HCT116 (cell line): Measurements from ENCODE around the gene AARS2. TPM values are rescaled to one million over a fixed set of nuclear protein-coding genes. Genes with fewer than 3 reads are reported as not detected.
A peak's percentile ranks its signal among the peaks of the same experiment; 100 is the strongest.

Experiments
- ATAC-seq: fragments of 200-7000 bp; cut with Tn5 transposase; 2 replicates; pipeline ENCODE4 v1.9.1; 2020; ENCODE audit warnings: mild to moderate bottlenecking, moderate library complexity
- BruUV-seq: library from RNA; stranded (reverse); fragments of 400-500 nt; replicated peaks from 2 replicates; lab custom pipeline; 2021; lab: Mats Ljungman, UMichigan
- CTCF ChIA-PET: fragments of 300-600 bp; sonication (Branson Sonifier 250); formaldehyde crosslinking; loops from one replicate; lab custom pipeline; 2021; ENCODE audit warnings: antibody characterized with exemption; lab: Charles Lee
- POLR2A ChIA-PET: fragments of 300-600, 350-600 bp; sonication (Branson Sonifier 250); formaldehyde crosslinking; loops from one replicate; lab custom pipeline; 2021; ENCODE audit warnings: antibody characterized with exemption; lab: Charles Lee
- RAD21 ChIA-PET, 2 experiments: fragments of 300-600 bp; sonication (Branson Sonifier 250); formaldehyde crosslinking; loops; one replicate each; lab custom pipeline; 2023; ENCODE audit warnings: low total read pairs in 2 of 2; ENCODE audit not compliant: uncharacterized antibody in 2 of 2, unreplicated experiment in 2 of 2, low non-redundant PET in 1 of 2; lab: Charles Lee
- DNase-seq: peaks from one replicate; pipeline ENCODE4 v3.0.0-alpha.2; 2010; ENCODE audit warnings: low read depth, low spot score
- H2AFZ ChIP-seq: fragments of 200-600 bp; shearing (Covaris generic), sonication (generic); 2 replicates; pipeline ENCODE4 v1.6.1; 2017; ENCODE audit warnings: low read depth, mixed run types, mixed read lengths, antibody characterized with exemption, low read length; ENCODE audit not compliant: poor library complexity, severe bottlenecking
- H3K27ac ChIP-seq: 2 replicates; pipeline ENCODE4 v1.5.1; 2012; ENCODE audit warnings: low read depth, low read length
- H3K27me3 ChIP-seq: fragments of 200-600 bp; sonication (generic); 2 replicates; pipeline ENCODE4 v1.6.1; 2016; ENCODE audit warnings: mixed run types, low read length, mixed read lengths; ENCODE audit not compliant: insufficient read depth
- H3K36me3 ChIP-seq, 2 experiments: fragments of 200-500 bp in 1 of 2; fragments of 200-600 bp in 1 of 2; sonication (Bioruptor generic) in 1 of 2; sonication (generic) in 1 of 2; 2 replicates each; pipeline versions ENCODE4 v1.5.1 to v1.6.1; 2014 to 2016; ENCODE audit warnings: low read length in 2 of 2, inconsistent platforms in 1 of 2, mixed read lengths in 1 of 2, mixed run types in 1 of 2; ENCODE audit not compliant: insufficient read depth in 2 of 2, control insufficient read depth in 1 of 2
- H3K4me1 ChIP-seq, 2 experiments: fragments of 200-600 bp in 1 of 2; sonication (generic) in 1 of 2; 2 replicates each; pipeline versions ENCODE4 v1.5.1 to v1.6.1; 2012 to 2017; ENCODE audit warnings: low read length in 2 of 2, inconsistent platforms in 1 of 2, mild to moderate bottlenecking in 1 of 2, mixed read lengths in 1 of 2, mixed run types in 1 of 2, moderate library complexity in 1 of 2; ENCODE audit not compliant: insufficient read depth in 2 of 2, control insufficient read depth in 1 of 2
- H3K4me2 ChIP-seq: fragments of 200-600 bp; sonication (generic); 2 replicates; pipeline ENCODE4 v1.6.1; 2017; ENCODE audit warnings: mixed run types, low read length, mixed read lengths
- H3K4me3 ChIP-seq, 2 experiments: fragments of 200-600 bp in 1 of 2; sonication (generic) in 1 of 2; replicated peaks in 1 of 2; 2 replicates each; pipeline ENCODE4 v1.5.1; 2011 to 2016; ENCODE audit warnings: low read length in 2 of 2, control low read depth in 1 of 2, low read depth in 1 of 2, mild to moderate bottlenecking in 1 of 2, mixed read lengths in 1 of 2, mixed run types in 1 of 2
- H3K79me2 ChIP-seq: fragments of 200-600 bp; sonication (generic); 2 replicates; pipeline ENCODE4 v1.6.1; 2017; ENCODE audit warnings: mild to moderate bottlenecking, mixed run types, low read length, moderate library complexity, mixed read lengths; ENCODE audit not compliant: insufficient read depth
- H3K9ac ChIP-seq: fragments of 200-600 bp; sonication (generic); 2 replicates; pipeline ENCODE4 v1.6.1; 2016; ENCODE audit warnings: low read length, mixed read lengths
- H3K9me2 ChIP-seq: fragments of 200-600 bp; sonication (generic), shearing (Covaris generic); 2 replicates; pipeline ENCODE4 v1.6.1; 2017; ENCODE audit warnings: mixed run types, mild to moderate bottlenecking, moderate library complexity; ENCODE audit not compliant: insufficient read depth
- H3K9me3 ChIP-seq, 2 experiments: fragments of 200-500 bp in 1 of 2; fragments of 200-600 bp in 1 of 2; sonication (Bioruptor generic) in 1 of 2; sonication (generic) in 1 of 2; 2 replicates each; pipeline ENCODE4 v1.6.1; 2014 to 2017; ENCODE audit warnings: low read length in 2 of 2, mixed read lengths in 2 of 2, inconsistent platforms in 1 of 2, low read depth in 1 of 2, mild to moderate bottlenecking in 1 of 2, mixed run types in 1 of 2, moderate library complexity in 1 of 2; ENCODE audit not compliant: control insufficient read depth in 1 of 2, insufficient read depth in 1 of 2
- H4K20me1 ChIP-seq: fragments of 200-600 bp; sonication (generic), shearing (Covaris generic); 2 replicates; pipeline ENCODE4 v1.6.1; 2017; ENCODE audit warnings: mixed run types, mild to moderate bottlenecking, moderate library complexity; ENCODE audit not compliant: insufficient read depth
- CBX3 ChIP-seq: IDR thresholded peaks from 2 replicates; pipeline ENCODE4 v1.6.1; 2012; ENCODE audit warnings: low read depth
- CEBPB ChIP-seq: IDR thresholded peaks from 2 replicates; pipeline ENCODE4 v1.6.1; 2012; ENCODE audit warnings: low read depth
- EGR1 ChIP-seq: IDR thresholded peaks from 2 replicates; pipeline ENCODE4 v1.6.1; 2012; ENCODE audit warnings: low read depth
- ELF1 ChIP-seq: IDR thresholded peaks from 2 replicates; pipeline ENCODE4 v1.6.1; 2012; ENCODE audit warnings: low read depth, borderline replicate concordance
- EZH2 ChIP-seq: fragments of 200-600 bp; sonication (generic); IDR thresholded peaks from 2 replicates; pipeline ENCODE4 v1.6.1; 2017; ENCODE audit warnings: antibody characterized with exemption, mixed run types
- EZH2phosphoT487 ChIP-seq: fragments of 200-600 bp; IDR thresholded peaks from 2 replicates; pipeline ENCODE4 v1.6.1; 2018; ENCODE audit warnings: antibody characterized with exemption, borderline replicate concordance
- FOSL1 ChIP-seq: IDR thresholded peaks from 2 replicates; pipeline ENCODE4 v1.6.1; 2012; ENCODE audit warnings: low read depth
- JUND ChIP-seq: IDR thresholded peaks from 2 replicates; pipeline ENCODE4 v1.6.1; 2012
- MAX ChIP-seq: IDR thresholded peaks from 2 replicates; pipeline ENCODE4 v1.6.1; 2012
- POLR2A ChIP-seq: IDR thresholded peaks from 2 replicates; pipeline ENCODE4 v1.7.0; 2011; ENCODE audit warnings: borderline replicate concordance; ENCODE audit not compliant: insufficient read depth, insufficient read length; ENCODE audit errors: extremely low read depth
- POLR2AphosphoS5 ChIP-seq: IDR thresholded peaks from 2 replicates; pipeline ENCODE4 v1.6.1; 2011; ENCODE audit warnings: mild to moderate bottlenecking, low read depth, low read length, moderate library complexity
- RAD21 ChIP-seq: IDR thresholded peaks from 2 replicates; pipeline ENCODE4 v1.6.1; 2012; ENCODE audit warnings: low read depth, mild to moderate bottlenecking
- SIN3A ChIP-seq: IDR thresholded peaks from 2 replicates; pipeline ENCODE4 v1.6.1; 2012; ENCODE audit warnings: low read depth
- SP1 ChIP-seq: IDR thresholded peaks from 2 replicates; pipeline ENCODE4 v1.6.1; 2012; ENCODE audit warnings: low read depth
- SRF ChIP-seq: IDR thresholded peaks from 2 replicates; pipeline ENCODE4 v1.6.1; 2012; ENCODE audit warnings: low read depth
- TCF7L2 ChIP-seq: IDR thresholded peaks from 2 replicates; pipeline ENCODE4 v1.7.0; 2011; ENCODE audit warnings: borderline replicate concordance, inconsistent platforms; ENCODE audit not compliant: insufficient read depth, insufficient read length; ENCODE audit errors: extremely low read depth
- YY1 ChIP-seq: IDR thresholded peaks from 2 replicates; pipeline ENCODE4 v1.6.1; 2011; ENCODE audit warnings: low read length, low read depth, moderate library complexity, mild to moderate bottlenecking; ENCODE audit not compliant: insufficient replicate concordance; ENCODE audit errors: extremely low read depth
- ZBTB33 ChIP-seq: IDR thresholded peaks from 2 replicates; pipeline ENCODE4 v1.6.1; 2011; ENCODE audit warnings: mild to moderate bottlenecking, low read length, moderate library complexity; ENCODE audit not compliant: insufficient replicate concordance; ENCODE audit errors: extremely low read depth
- ZFX ChIP-seq: fragments of 450-650 bp; IDR thresholded peaks from 2 replicates; pipeline ENCODE4 v1.6.1; 2017
- ZNF274 ChIP-seq: fragments of 200-500 bp; sonication (Bioruptor generic); IDR thresholded peaks from 2 replicates; pipeline ENCODE4 v1.6.1; 2014; ENCODE audit warnings: mild to moderate bottlenecking, low read depth, low read length, inconsistent platforms
- intact Hi-C: fragments of 100-400 bp; cut with micrococcal nuclease; formaldehyde crosslinking; loops from 2 replicates; pipeline ENCODE4 v1.10.0; 2022
- total RNA-seq: library from RNA; stranded (reverse); gene quantifications from one replicate; pipeline ENCODE4 v1.2.1, GENCODE V29; 2021; ENCODE audit not compliant: unreplicated experiment
- TF ChIP-seq, protein P1 (sequence below), 3 experiments: fragments of 200-600 bp in 1 of 3; sonication (generic) in 1 of 3; IDR thresholded peaks in 2 of 3; conservative IDR thresholded peaks in 1 of 3; 2 replicates each; pipeline ENCODE4 v1.5.1; 2012 to 2017; ENCODE audit warnings: low read depth in 2 of 3, low read length in 2 of 3, antibody characterized with exemption in 1 of 3, borderline replicate concordance in 1 of 3, control low read depth in 1 of 3, mild to moderate bottlenecking in 1 of 3, mixed read lengths in 1 of 3, mixed run types in 1 of 3, moderate library complexity in 1 of 3; ENCODE audit not compliant: insufficient read depth in 1 of 3
- TF ChIP-seq, protein P2 (sequence below): IDR thresholded peaks from 2 replicates; pipeline ENCODE4 v1.6.1; 2012

AARS2 gene
- total RNA-seq, 1 experiment from 2014 or later = 14.9 TPM

DNA sequence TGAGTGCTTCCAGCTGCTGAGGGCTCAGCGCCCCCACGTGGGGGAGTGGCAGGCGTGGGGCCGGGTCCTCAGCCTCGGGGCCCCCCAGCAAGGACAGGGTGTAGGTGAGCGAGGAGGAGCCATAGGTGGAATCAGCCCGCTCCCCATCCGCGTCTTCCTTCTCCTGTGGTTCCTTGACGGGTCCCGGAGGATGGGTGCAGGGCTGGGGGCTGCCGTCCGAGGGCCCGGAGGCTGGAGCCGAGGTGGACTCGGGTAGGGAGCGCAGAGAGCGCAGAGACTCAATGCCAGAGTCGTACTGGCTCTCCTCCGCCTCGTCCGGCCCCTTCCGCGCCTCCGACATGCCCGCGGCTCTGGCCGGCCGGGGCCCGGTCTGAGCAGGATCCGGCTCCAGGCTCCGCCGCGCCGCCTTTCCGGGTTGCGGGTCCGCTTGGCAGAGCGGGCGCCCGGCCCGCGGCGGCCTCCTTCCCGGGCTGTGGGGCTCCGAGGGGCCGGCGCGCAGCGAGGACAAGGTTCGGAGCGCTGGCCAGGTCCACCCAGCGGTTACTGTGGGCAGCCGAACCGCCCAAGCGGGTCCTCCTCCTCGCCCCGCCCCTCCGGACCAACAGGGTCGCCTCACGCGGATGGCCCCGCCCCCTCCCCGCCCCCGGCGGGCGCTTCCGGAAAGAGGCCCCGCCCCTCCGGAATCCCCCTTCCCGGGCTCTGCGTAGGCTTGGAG, 48.0 kb downstream of the AARS2 start, which contains the start of gene NFKBIE:
Gene NFKBIE, minus strand, starts transcription at position 545 of the 715 bp plus-strand sequence. Its CDS starts 205 bp downstream, at position 340.
- H3K36me3 ChIP-seq = peaks cover 2 to 3% of the 10 kb centered on the region in 2 experiments; a peak in 2 of 4 replicates
- ChIA-PET CTCF (interaction anchor here (1.1 to 1.5 kb wide), 3 partner anchors 10 to 169 kb away, joined by 3 to 5 read pairs (median 3); no protein-coding TSS in a partner anchor), RAD21 (no interaction called here), POLR2A (interaction anchor here (0.7 to 1.6 kb wide), 2 partner anchors 9 to 10 kb away, joined by 3 read pairs; no protein-coding TSS in a partner anchor)
- no peaks in the 10 kb centered on the region for H3K27me3 ChIP-seq
- H3K9ac ChIP-seq = peak within 1 kb of the TSS; percentile 88
- H3K9me2 ChIP-seq = no peaks in the 10 kb centered on the region
- H3K4me2 ChIP-seq = peak within 1 kb of the TSS; percentile 99
- H2AFZ ChIP-seq = no peak within 1 kb of the TSS
- peak within 1 kb of the TSS; percentile 88 to 92 for H3K4me3 ChIP-seq
- H3K4me1 ChIP-seq = peaks cover 7 to 26% of the 10 kb centered on the region in 2 experiments
- H3K79me2 ChIP-seq = peaks cover 25% of the 10 kb centered on the region; the same call in 1 of the 2 replicates
- intact Hi-C loops = loop anchor here (5.0 kb wide), 1 partner anchor 192 kb away; no protein-coding TSS in a partner anchor
- no peaks in the 10 kb centered on the region for H3K9me3 ChIP-seq
- DNase-seq (peak; percentile 68), ATAC-seq (peak; percentile 83)
- no TSS peak for BruUV-seq
- H3K27ac ChIP-seq = peak within 1 kb of the TSS; percentile 79
- H4K20me1 ChIP-seq = no peaks in the 10 kb centered on the region
- no peak for TF ChIP-seq JUND
- no peak for TF ChIP-seq CEBPB
- TF ChIP-seq POLR2A = peak; percentile 72
- peak; percentile 53; the same call in 1 of the 2 replicates for TF ChIP-seq ZFX
- TF ChIP-seq ZBTB33 = no peak
- TF ChIP-seq CBX3 = no peak
- TF ChIP-seq YY1 = no peak
- TF ChIP-seq, protein P1, sequence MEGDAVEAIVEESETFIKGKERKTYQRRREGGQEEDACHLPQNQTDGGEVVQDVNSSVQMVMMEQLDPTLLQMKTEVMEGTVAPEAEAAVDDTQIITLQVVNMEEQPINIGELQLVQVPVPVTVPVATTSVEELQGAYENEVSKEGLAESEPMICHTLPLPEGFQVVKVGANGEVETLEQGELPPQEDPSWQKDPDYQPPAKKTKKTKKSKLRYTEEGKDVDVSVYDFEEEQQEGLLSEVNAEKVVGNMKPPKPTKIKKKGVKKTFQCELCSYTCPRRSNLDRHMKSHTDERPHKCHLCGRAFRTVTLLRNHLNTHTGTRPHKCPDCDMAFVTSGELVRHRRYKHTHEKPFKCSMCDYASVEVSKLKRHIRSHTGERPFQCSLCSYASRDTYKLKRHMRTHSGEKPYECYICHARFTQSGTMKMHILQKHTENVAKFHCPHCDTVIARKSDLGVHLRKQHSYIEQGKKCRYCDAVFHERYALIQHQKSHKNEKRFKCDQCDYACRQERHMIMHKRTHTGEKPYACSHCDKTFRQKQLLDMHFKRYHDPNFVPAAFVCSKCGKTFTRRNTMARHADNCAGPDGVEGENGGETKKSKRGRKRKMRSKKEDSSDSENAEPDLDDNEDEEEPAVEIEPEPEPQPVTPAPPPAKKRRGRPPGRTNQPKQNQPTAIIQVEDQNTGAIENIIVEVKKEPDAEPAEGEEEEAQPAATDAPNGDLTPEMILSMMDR (IDR thresholded peaks at IDR 0.05 in 2 of 3, conservative IDR thresholded peaks at IDR 0.05 in 1 of 3; ENCODE audit: borderline replicate concordance in 1 of 3, insufficient read depth in 1 of 3, low read depth in 2 of 3, low read length in 2 of 3) = peak; percentile 15 to 41 (median 35); a peak in 3 of 6 replicates
- no peak for TF ChIP-seq ELF1
- TF ChIP-seq MAX = no peak
- TF ChIP-seq SP1 = no peak
- TF ChIP-seq SRF = no peak
- peak; percentile 50; the same call in 1 of the 2 replicates for TF ChIP-seq RAD21
- no peak for TF ChIP-seq EZH2phosphoT487
- TF ChIP-seq FOSL1 = no peak
- TF ChIP-seq EGR1 = peak; percentile 1; the same call in 1 of the 2 replicates
- no peak for TF ChIP-seq EZH2
- peak; percentile 70; the same call in 1 of the 2 replicates for TF ChIP-seq SIN3A
- TF ChIP-seq POLR2AphosphoS5 = peak; percentile 95
- TF ChIP-seq TCF7L2 = no peak
- TF ChIP-seq, protein P2, sequence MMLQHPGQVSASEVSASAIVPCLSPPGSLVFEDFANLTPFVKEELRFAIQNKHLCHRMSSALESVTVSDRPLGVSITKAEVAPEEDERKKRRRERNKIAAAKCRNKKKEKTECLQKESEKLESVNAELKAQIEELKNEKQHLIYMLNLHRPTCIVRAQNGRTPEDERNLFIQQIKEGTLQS = no peak
- no peak for TF ChIP-seq ZNF274
